Mucosa of descending colon (tissue), 3 donors: Measurements from ENCODE around the gene TTC7B. TPM values are rescaled to one million over a fixed set of nuclear protein-coding genes. Genes with fewer than 3 reads are reported as not detected.

Source experiments
- ATAC-seq: fragments of 200-7000 bp; cut with Tn5 transposase; one replicate; pipeline ENCODE4 v1.9.1; 2020; ENCODE audit warnings: mild to moderate bottlenecking, moderate library complexity
- DNase-seq, 3 donors: peaks; one replicate each; pipeline ENCODE4 v3.0.0-alpha.2; 2020
- H3K36me3 ChIP-seq: fragments of 200-600 bp; one replicate; pipeline ENCODE4 v1.8.0; 2021; ENCODE audit warnings: low read depth, mild to moderate bottlenecking
- H3K4me1 ChIP-seq: fragments of 200-600 bp; one replicate; pipeline ENCODE4 v1.8.0; 2021; ENCODE audit warnings: low read depth, mild to moderate bottlenecking
- H3K4me3 ChIP-seq: fragments of 200-600 bp; one replicate; pipeline ENCODE4 v1.8.0; 2021; ENCODE audit warnings: mild to moderate bottlenecking
- H3K9me3 ChIP-seq: fragments of 200-600 bp; one replicate; pipeline ENCODE4 v1.8.0; 2021; ENCODE audit warnings: mild to moderate bottlenecking
- intact Hi-C, 2 donors: fragments of 100-400 bp; cut with DNase I in 1 of 2; cut with micrococcal nuclease in 1 of 2; formaldehyde crosslinking; loops; one replicate each; pipeline versions ENCODE4 v1.11.0 to v1.11.1; 2022; cut with DNase I, micrococcal nuclease
- total RNA-seq, 3 donors: library from RNA; stranded (reverse); fragmentation: NEBNext Ultra II Directional in 2 of 3; extraction: Animal tissue kit (Norgen Biotek cat#: 25700) in 2 of 3; gene quantifications; one replicate each; pipeline versions ENCODE4 v1.2.1 to v1.2.4, GENCODE V29; 2021 to 2023
- TF ChIP-seq, protein P1 (sequence below): fragments of 200-600 bp; IDR thresholded peaks from one replicate; pipeline ENCODE4 v1.8.0; 2022; ENCODE audit warnings: antibody characterized with exemption, mild to moderate bottlenecking
- donor health status: DM: no; HTN: no; CAD: no; lungs with moderate emphysema.
- donor health status: DM: no; HTN: no; CAD: no.
- donor health status: DM: no; HTN: yes; CAD: no.

The TTC7B gene
- total RNA-seq, 3 donors from 2014 or later: 6.0 to 72.8 (median 10.0) TPM

DNA sequence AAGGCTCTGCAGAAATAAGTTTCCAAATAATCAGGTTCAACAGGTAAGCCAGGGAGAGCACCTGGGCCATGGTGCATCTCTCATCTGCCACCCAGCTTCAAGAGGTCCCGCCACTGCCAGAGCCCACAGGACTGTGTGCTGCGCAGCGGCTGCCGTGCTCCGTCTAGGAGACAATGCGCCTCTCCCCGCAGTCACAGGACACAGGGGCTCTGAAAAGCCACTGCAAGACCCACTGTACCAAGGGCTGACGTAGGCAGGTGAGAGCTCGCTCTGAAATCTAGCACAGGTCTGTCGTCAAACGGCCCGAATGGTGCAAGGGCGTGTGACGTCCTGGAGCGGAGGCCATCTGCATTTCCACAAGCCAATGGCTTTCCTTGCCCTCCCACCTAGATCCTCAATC lies 218.3 kb downstream of the TTC7B start:
- intact Hi-C loops: no loop called here
- Histone ChIP-seq H3K9me3 (no peaks in the 10 kb centered on the region), H3K4me3 (no peak overlapping the region), H3K36me3 (no peaks in the 10 kb centered on the region), H3K4me1 (no peaks in the 10 kb centered on the region)
- TF ChIP-seq, protein P1, sequence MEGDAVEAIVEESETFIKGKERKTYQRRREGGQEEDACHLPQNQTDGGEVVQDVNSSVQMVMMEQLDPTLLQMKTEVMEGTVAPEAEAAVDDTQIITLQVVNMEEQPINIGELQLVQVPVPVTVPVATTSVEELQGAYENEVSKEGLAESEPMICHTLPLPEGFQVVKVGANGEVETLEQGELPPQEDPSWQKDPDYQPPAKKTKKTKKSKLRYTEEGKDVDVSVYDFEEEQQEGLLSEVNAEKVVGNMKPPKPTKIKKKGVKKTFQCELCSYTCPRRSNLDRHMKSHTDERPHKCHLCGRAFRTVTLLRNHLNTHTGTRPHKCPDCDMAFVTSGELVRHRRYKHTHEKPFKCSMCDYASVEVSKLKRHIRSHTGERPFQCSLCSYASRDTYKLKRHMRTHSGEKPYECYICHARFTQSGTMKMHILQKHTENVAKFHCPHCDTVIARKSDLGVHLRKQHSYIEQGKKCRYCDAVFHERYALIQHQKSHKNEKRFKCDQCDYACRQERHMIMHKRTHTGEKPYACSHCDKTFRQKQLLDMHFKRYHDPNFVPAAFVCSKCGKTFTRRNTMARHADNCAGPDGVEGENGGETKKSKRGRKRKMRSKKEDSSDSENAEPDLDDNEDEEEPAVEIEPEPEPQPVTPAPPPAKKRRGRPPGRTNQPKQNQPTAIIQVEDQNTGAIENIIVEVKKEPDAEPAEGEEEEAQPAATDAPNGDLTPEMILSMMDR: no peak
- DNase-seq (no peak), ATAC-seq (no peak)

DNA sequence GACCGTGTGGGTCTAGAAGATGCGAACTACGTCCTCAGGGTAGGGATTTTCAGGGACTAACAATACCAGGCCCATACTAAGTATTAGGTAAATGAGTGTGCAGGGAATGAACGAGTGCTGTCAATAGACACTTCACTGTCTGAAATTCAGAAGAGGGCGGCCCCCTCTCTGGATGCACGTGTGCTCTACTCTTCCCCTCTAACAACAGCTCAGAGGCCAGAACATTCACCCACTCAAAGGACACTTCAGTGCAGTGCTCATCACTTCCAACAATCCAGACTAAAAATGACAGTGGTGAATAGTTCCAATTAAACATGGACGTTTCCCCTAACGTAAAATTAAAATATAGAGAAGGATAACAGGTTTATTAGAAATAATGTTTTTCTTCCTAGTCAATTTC lies 219.5 kb downstream of the TTC7B start:
- no peak for ATAC-seq
- Histone ChIP-seq H3K4me3 (no peak overlapping the region), H3K4me1 (no peaks in the 10 kb centered on the region), H3K36me3 (no peaks in the 10 kb centered on the region), H3K9me3 (no peaks in the 10 kb centered on the region)
- TF ChIP-seq, protein P1: no peak
- intact Hi-C loops: no loop called here
- DNase-seq: no peak

DNA sequence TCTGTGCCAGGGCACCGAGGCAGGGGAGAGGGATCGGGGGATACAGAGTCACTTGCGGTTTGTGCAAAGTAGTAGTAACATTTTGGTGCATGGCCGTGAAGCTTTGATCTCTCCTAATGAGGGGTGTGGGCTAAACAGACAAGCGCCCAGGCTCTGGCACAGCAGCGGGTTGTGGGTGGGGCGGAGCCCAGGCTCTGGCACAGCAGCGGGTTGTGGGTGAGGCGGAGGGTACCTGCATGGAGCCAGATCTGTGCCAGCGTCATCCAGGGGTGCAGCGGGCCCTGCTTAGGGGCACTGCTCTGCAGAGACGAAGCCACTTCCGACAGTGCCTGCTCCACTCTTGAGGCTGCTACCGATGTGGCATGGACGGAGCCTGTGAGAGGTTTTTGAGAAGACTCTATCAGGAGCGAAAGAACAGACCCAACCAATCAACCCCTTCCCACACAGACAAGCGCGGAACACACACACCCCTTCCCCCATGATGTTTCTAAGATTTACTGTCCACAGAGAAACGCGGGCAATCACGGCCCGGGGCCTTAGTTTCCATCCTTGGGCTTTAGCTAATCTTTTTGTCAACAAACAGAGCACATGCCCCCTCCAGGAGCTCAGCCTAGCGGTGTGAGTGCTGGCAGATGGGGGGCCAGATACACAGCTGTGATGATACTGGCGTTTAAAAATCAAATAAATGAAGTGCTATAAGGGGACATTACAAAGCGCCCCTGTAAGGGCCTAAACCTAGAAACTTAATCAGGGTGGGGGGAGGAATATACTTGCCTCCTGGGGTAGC lies 222.8 kb downstream of the TTC7B start:
- Histone ChIP-seq H3K9me3 (no peaks in the 10 kb centered on the region), H3K4me3 (no peak overlapping the region), H3K4me1 (no peaks in the 10 kb centered on the region), H3K36me3 (no peaks in the 10 kb centered on the region)
- ATAC-seq (no peak), DNase-seq (no peak)
- TF ChIP-seq, protein P1: no peak
- intact Hi-C loops: no loop called here

DNA sequence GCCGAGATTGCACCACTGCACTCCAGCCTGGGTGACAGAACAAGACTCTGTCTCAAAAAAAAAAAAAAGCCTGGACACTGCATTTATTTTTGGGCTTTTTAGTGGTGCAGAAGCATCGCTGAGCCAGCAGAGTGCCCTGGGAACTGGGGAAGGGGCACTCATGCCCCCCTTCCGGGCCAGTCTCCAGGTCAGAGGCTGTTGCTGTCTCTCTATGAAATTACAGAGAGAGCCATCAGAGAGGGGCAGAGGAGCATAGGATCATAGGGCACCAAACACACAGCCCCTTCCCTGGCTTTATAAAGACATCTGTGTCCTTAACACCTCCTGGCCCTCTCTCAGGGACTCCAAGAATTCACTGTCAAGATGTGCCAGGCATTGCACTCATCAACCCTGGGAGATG lies 223.6 kb downstream of the TTC7B start:
- intact Hi-C loops: no loop called here
- Histone ChIP-seq H3K9me3 (no peaks in the 10 kb centered on the region), H3K36me3 (no peaks in the 10 kb centered on the region), H3K4me1 (no peaks in the 10 kb centered on the region), H3K4me3 (no peak overlapping the region)
- TF ChIP-seq, protein P1: no peak
- ATAC-seq (no peak), DNase-seq (no peak)

DNA sequence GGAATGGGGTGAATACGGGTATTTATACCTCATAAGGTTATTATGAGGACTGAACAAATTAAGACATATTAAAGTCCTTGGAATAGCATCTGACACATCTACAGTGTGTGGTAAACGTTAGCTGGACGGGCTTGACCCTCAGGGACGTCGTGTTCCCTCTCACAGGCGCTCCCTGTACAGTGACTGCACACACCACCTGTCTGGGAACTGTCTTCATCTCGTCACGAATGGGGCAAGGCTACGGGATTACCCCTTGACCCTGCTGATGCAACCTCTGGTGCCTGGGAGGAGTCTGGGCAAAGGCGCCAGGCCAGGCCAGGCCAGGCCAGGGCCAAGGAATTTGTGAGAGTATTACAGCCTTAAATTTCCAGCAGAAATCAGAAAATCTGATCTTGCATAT lies 228.3 kb downstream of the TTC7B start:
- DNase-seq: no peak
- Histone ChIP-seq H3K9me3 (no peaks in the 10 kb centered on the region), H3K4me3 (no peak overlapping the region), H3K4me1 (no peaks in the 10 kb centered on the region), H3K36me3 (no peaks in the 10 kb centered on the region)
- TF ChIP-seq, protein P1: no peak
- no peak for ATAC-seq
- intact Hi-C loops: no loop called here
